ENCODE results near the gene GBF1.

The GBF1 gene

DNA sequence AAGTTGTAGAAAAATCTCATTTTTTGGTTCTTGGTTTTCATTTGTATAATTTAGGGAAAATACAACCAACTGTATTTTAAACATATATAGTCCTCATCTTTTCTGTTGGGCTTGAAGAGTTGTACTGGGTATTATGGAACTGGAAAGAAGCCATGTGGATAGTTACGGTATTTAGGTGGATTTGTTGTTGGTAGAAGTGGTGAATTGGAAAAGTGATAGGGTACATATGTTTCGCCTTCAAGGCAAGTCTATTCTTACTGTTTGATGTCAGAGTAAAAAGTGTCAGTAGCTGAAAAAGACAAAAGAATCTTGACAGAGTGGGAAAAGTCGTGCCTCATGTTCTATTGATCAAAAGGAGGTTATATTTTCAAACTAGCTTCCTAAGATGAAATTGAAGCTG, 64.6 kb downstream of the GBF1 start:
- DNase-seq = no peak

- no peak for DNase-seq
Measured at GRCh38 chr10:102310361-102311024, 65.2 kb downstream of the GBF1 start.

DNA sequence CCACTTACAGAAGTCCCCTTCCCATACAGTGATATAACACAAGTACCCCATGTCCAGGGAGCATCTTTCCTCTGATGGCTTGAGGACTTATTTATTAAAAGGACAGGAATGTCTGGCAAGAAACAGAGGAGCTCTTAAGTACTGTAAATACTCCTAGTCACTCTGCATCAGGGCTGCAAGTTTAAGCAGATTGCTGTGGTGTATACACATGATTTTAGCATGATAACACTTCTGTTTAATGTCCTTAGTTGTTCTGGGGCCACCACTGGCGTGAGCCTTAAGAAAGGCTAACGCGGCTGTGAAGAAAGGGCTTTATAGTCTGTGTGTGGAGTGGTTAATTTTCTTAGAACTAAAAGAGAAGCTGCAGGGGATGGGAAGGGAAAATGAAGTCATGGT, 65.7 kb downstream of the GBF1 start:
- DNase-seq = no peak

DNA sequence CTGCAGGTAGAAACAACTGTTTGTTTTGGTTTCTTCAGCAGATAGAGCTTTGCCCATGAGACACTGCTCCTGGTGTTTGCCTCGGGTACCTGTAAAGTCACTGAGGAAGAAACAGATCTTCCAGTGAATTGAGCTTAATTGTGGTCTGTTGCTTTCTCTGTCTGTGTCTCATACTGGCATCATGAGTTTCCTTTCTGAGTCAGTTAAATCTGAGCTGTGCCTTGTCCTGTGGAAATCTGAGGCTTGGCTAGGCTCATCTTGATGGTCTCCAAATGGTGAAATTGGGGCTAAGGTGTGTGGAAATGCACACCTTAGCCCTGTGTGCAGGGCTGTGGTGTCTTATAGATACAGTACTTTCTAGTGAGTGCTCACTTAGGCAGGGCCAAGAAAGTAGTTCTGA, 67.4 kb downstream of the GBF1 start:
- DNase-seq = peak; percentile 26

DNA sequence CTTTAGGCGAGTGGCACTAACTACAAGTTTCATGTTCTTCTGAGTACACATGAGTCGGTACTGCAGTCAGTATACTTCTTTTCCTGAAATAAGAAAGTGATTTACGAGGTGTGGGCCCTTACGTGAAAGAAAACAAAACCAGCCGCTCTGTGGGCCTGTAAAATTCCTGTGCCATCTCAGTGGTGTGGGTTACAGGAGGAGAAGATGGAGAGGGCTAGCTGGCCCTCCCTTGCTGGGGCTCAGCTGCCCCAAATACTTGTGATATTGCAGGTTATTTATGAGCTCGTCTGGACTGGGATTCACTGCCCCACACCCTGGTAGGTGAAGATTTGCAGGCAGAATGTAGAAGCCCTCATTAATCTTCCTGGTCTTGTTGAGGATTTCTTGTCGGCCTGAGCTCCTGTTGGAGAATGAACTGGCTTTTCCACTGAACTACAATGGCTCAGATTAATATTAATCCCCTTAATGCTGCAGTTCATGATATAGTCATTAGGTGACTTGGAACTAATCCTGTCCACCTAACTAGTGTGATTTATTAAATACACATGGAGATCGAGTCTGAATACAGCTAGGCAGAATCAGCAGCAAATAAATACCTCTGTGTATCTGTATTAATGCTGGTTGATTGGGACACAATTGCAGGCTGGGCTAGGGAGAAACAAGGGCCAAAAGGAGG, 68.0 kb downstream of the GBF1 start:
- DNase-seq = no peak

DNA sequence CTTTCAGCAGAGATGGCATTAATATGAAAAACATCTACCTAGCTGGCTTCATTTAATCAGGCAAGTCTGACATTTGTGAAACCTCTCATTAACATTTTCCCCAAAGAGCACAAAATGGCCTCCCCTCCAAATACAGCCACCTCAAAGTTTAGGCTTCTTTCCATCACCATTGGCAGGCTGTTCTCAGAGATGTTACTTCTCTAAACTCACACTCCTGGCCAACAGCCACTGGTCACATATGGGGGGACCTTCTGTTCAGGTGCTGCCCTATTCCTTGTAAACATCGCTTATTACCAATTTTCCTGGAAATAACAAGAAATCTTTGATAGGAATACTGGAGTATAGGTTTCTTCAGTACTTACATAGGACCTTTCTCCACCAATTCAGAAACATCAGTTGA, 69.5 kb downstream of the GBF1 start:
- no peak for DNase-seq

GRCh38 chr10:102316421-102316820, 71.1 kb downstream of the GBF1 start:
- DNase-seq = no peak

- DNase-seq = peak; percentile 53
Measured at GRCh38 chr10:102322914-102323313, 77.6 kb downstream of the GBF1 start.

- DNase-seq = no peak
Measured at GRCh38 chr10:102324061-102324460, 78.7 kb downstream of the GBF1 start.

GRCh38 chr10:102326031-102326430, 80.7 kb downstream of the GBF1 start:
- no peak for DNase-seq

DNA sequence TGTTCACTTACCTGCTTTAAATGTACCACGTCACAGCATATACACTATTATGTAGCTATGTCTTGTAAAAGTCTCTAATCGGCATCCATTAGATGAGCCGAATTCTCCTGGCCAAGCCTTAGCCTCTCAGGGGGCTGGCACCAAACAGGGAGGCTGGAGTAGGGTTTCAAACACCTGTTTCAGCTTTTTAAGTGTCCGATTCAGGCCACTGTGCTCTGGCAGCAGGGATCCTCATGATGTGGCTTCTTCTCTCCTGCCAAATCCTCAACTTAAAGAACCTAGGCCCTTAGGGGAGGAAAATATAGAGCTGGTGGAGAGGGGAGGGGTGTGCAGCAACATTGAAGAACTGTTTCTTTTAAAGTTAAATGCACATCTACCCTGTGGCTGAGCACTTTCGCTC, 81.7 kb downstream of the GBF1 start:
- no peak for DNase-seq

DNA sequence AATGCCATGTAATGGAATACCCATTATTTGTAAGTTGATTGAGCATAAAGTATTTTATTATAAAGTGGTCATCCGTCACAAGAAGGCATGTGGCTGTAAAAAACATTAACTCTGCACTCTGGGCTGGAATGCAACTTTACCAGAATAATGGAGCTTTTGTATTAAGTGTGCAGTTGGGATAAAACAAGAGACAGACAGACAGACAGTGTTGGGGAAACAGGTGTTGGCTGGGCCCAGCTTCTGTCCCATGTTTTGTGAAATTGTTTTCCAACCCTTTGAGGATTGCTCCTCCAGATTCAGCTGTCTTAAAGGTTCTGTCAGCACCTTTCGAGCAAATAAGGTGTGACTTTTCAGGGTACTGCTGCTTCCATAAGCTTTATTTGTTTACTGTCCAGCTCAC, 82.3 kb downstream of the GBF1 start:
- no peak for DNase-seq

- no peak for DNase-seq
Measured at GRCh38 chr10:102332772-102333171, 87.4 kb downstream of the GBF1 start.

DNA sequence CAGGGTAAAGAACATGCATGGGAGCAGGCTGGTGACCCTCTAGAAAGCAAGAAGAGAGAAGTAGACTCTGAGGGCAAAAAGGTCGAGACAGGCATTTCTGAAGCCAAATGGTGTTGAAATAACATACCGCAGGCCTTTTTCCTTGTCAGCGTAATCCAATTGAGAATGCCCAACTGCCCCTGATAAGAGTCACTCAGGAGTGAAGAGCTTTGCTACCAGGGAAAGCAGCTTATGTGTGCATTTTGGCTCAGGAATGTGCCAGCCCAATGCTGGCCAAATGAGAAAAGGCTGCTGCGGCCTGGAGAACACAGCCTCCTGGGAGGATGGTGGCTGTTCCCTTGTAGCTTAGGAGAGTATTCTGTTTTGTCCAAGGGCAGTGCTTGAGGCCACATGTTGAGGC, 88.8 kb downstream of the GBF1 start:
- DNase-seq = no peak

GRCh38 chr10:102335184-102335583, 89.9 kb downstream of the GBF1 start:
- no peak for DNase-seq

- DNase-seq = no peak
Measured at GRCh38 chr10:102341038-102341688, 95.8 kb downstream of the GBF1 start.

DNA sequence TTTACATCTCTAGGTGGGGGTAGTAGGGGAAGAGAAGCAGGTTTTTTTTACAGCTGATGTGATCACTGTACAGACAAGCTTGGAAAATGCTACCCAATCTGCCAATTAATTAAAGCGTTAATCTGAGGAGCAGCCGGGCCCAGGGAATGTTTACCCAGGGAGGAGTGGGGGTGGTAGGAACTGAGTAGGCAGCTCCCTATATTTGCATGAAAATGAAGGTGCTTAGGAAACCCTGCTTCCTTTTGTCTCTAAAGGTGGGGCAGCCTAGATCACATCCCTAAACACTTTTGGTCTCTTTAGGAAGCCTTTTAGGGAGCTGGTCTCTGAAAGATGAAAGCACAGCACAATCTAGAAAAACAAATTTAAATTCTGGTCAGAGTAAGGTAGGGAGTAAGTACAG, 97.1 kb downstream of the GBF1 start:
- no peak for DNase-seq

- no peak for DNase-seq
Measured at GRCh38 chr10:102342958-102343357, 97.6 kb downstream of the GBF1 start.

GRCh38 chr10:102344067-102344466, 98.7 kb downstream of the GBF1 start:
- no peak for DNase-seq

DNA sequence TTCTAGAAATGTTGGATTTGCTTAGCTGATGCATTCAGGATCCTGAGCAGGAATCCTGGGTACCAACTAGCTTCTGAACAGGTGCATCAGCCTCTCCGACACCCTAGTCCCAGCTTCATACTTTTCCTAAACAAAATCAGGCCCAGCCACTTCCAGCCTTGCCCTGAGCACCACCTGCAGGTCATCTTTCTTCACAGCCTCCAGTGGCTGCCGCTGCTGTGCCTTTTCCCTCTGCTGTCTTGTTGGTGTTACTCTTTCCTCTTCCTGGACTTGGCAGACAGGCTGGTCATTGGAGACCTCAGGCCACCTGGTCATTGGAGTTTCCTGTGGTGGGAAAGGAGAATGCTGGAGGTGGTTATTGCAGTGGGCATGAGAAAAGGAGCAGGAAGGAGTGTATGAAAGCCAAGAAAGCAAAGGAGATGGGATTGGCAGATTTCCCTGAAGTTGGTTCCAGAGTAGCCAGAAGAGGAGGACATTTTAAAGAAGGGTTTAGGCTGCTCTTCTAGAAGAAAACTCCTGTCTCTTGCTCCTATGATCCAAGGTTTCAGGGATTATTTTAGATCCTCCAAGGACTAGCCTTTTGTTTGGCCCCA, 102.0 kb downstream of the GBF1 start:
- peak; percentile 47 for DNase-seq

DNA sequence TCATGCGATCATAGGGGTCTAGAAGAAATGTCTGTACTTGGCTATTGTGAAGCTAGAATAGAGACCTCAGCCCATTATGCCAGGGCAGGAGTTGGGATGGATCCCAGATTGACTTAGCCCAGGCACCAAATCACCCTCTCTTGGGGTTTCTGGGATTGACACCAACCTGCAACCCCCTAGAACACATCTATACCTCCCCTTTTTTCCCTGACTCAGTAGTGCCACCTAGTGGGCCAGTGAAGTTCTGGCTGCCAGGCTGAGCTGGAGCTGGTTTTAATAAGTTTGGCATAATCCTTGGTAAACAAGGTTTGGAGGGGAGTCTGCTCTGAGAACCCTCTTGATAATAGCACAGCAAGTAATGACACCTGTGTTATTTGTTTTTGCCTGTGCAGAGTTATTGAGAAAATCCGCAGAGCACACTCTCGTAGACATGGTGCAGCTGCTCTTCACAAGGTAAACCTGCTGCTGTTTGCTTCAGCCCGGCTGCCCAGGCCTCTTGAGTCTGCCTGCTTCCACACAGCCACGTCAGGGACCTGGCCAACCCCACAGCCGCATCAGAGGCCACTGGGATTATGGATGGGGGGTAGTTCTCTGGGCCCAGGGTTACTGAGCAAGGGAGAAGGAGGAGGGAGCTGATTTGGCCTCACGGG, 106.9 kb downstream of the GBF1 start:
- peak; percentile 81 for DNase-seq

DNA sequence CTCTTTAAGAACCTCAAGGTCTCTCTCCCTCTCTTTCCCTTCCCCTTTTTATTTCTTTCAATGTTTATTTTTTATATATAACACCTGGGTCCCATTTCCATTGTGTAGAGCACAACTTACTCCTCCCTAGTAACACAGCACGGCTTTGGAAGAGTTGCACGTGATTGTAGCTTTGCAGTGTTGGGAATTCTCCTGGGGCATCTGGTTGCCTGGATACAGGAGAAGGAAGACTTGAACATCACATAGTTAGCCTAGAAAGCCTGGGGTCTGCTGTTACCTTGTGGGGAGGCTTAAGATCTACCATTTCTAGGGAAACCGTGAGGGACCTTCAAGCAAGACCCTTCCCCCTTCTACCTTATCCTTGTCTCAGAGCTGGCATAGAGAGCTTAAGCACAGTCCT, 109.1 kb downstream of the GBF1 start:
- no peak for DNase-seq

DNA sequence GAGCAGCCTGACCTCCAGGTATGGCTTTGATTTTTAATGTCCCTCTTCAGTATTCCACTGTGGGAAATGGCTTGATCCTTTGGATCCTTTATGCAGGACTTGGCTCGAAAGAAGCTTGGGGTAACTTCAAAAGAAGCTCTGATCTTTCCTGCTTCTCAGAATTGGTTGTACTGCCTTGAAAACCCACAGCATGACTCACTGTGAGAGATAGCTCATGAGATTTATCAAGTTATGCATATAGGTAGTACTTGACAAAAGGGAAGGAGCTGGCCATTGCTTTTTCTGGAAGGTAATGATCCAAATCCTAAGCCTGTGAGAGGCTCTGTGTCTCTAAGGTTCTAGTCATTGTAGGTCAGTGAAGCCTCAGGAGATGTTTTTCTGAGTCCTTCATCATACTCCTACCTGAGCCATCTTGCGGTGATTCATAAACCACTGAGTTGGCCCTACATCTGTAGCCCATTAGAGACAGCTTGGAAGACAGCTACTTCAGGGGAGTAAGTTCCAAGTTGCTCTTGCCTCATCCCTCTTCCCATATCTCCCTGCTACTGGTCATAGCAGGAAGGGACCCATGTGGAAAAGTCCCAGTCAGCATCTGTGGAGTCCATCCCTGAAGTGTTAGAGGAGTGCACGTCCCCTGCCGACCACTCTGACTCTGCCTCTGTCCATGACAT, 113.5 kb downstream of the GBF1 start:
- no peak for DNase-seq

All from activated CD4-positive, alpha-beta T cell treated with anti-CD3 and anti-CD28 coated beads for 48 hours (primary cell).